Measurements from ENCODE around the gene TRIM29. TPM values are rescaled to one million over a fixed set of nuclear protein-coding genes. Genes with fewer than 3 reads are reported as not detected.

Gene TRIM29
- total and polyA plus RNA-seq, 7 experiments from 2014 or later: not detected

- POLR2A ChIA-PET: no interaction called here
- Mint-ChIP-seq H3K27me3 (peaks cover 4 to 31% (median 19%) of the 10 kb centered on the region in 5 donors), H3K4me3 (no peak overlapping the region), H3K27ac (no peak overlapping the region), H3K4me1 (peaks cover 0 to 2% (median 0%) of the 10 kb centered on the region in 7 donors), H3K9me3 (peaks cover 0 to 2% (median 0%) of the 10 kb centered on the region in 11 donors), H3K36me3 (no peaks in the 10 kb centered on the region)
- H3K27ac ChIP-seq (ENCODE audit: low read depth, low read length): no peak overlapping the region
- no peaks in the 10 kb centered on the region for H3K27me3 ChIP-seq (ENCODE audit: control insufficient read depth in 2 of 2, insufficient read depth in 2 of 2, low read length in 2 of 2)
- ATAC-seq: no peak
- no peaks in the 10 kb centered on the region for H3K4me1 ChIP-seq (ENCODE audit: control insufficient read depth in 2 of 2, insufficient read depth in 2 of 2, low read length in 2 of 2)
- H3K9me3 ChIP-seq (ENCODE audit: control insufficient read depth in 2 of 3, low read length in 3 of 3): no peaks in the 10 kb centered on the region
- DNase-seq: no peak
- no peaks in the 10 kb centered on the region for H3K36me3 ChIP-seq (ENCODE audit: control insufficient read depth in 2 of 3, insufficient read depth in 3 of 3, low read length in 3 of 3)
- CTCF ChIA-PET: no interaction called here
- H3K4me3 ChIP-seq (ENCODE audit: low read length): no peak overlapping the region
- intact Hi-C loops (cut with micrococcal nuclease): no loop called here
Measured at GRCh38 chr11:120073196-120073595, 64.7 kb downstream of the TRIM29 start.

GRCh38 chr11:120068114-120068573 is 69.8 kb downstream of the TRIM29 start:
- Histone ChIP-seq H3K4me1 (ENCODE audit: control insufficient read depth in 2 of 2, insufficient read depth in 2 of 2, low read length in 2 of 2) (no peaks in the 10 kb centered on the region), H3K36me3 (ENCODE audit: control insufficient read depth in 2 of 3, insufficient read depth in 3 of 3, low read length in 3 of 3) (no peaks in the 10 kb centered on the region), H3K27me3 (ENCODE audit: control insufficient read depth in 2 of 2, insufficient read depth in 2 of 2, low read length in 2 of 2) (no peaks in the 10 kb centered on the region), H3K4me3 (ENCODE audit: low read length) (no peak overlapping the region), H3K9me3 (ENCODE audit: control insufficient read depth in 2 of 3, low read length in 3 of 3) (no peaks in the 10 kb centered on the region), H3K27ac (ENCODE audit: low read depth, low read length) (no peak overlapping the region)
- Mint-ChIP-seq H3K27me3 (peaks cover 11 to 38% (median 26%) of the 10 kb centered on the region in 5 donors), H3K27ac (no peak overlapping the region), H3K4me1 (no peaks in the 10 kb centered on the region), H3K9me3 (peaks cover 0 to 2% (median 0%) of the 10 kb centered on the region in 11 donors), H3K36me3 (no peaks in the 10 kb centered on the region), H3K4me3 (no peak overlapping the region)
- ChIA-PET CTCF (no interaction called here), POLR2A (no interaction called here)
- DNase-seq (no peak), ATAC-seq (no peak)
- intact Hi-C loops (cut with micrococcal nuclease): no loop called here

GRCh38 chr11:120067438-120068113 is 70.3 kb downstream of the TRIM29 start:
- Mint-ChIP-seq H3K4me3 (no peak overlapping the region), H3K27ac (no peak overlapping the region), H3K4me1 (no peaks in the 10 kb centered on the region), H3K9me3 (no peaks in the 10 kb centered on the region), H3K36me3 (no peaks in the 10 kb centered on the region), H3K27me3 (peaks cover 11 to 33% (median 26%) of the 10 kb centered on the region in 5 donors)
- H3K4me1 ChIP-seq (ENCODE audit: control insufficient read depth in 2 of 2, insufficient read depth in 2 of 2, low read length in 2 of 2): no peaks in the 10 kb centered on the region
- H3K4me3 ChIP-seq (ENCODE audit: low read length): no peak overlapping the region
- POLR2A ChIA-PET: no interaction called here
- no peaks in the 10 kb centered on the region for H3K9me3 ChIP-seq (ENCODE audit: control insufficient read depth in 2 of 3, low read length in 3 of 3)
- no peaks in the 10 kb centered on the region for H3K36me3 ChIP-seq (ENCODE audit: control insufficient read depth in 2 of 3, insufficient read depth in 3 of 3, low read length in 3 of 3)
- no peaks in the 10 kb centered on the region for H3K27me3 ChIP-seq (ENCODE audit: control insufficient read depth in 2 of 2, insufficient read depth in 2 of 2, low read length in 2 of 2)
- intact Hi-C loops (cut with micrococcal nuclease): no loop called here
- ATAC-seq: no peak
- no peak overlapping the region for H3K27ac ChIP-seq (ENCODE audit: low read depth, low read length)
- DNase-seq: no peak
- CTCF ChIA-PET: no interaction called here

DNA sequence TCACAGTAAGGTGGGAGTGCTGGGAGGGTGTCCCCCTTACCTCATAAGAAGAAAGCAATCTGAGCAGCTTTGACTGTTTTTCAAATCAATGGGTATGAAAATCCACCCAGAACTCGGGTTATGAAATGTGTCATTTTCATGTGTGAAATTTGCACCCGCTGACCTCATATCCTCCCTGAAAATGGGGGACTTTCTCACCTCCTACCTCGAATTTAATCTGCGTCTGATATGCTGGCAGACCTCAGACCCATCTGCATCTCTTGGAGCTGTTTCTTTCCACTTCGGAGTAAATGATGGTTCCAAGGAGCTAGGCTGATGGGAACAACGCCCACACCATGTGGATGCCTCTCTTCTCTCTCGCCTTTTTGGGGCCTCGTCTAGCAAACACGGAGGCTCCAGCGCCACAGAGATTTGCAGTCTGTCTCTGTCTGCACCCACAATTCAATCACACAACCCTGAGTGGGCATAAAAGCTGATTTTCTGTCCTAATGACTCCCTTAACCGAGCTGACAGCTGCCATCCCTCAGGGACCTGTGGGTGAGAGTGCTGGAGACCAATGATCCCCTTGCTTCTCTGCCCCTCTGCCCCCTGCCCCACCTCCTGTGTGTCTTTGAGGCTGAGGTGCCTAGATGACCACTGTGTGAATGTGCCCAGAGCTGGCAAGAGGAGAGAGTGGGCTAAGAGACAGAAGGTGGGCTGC is 71.0 kb downstream of the TRIM29 start:
- no peak overlapping the region for H3K27ac Mint-ChIP-seq
- H3K36me3 Mint-ChIP-seq: no peaks in the 10 kb centered on the region

GRCh38 chr11:120065876-120066275 is 72.0 kb downstream of the TRIM29 start:
- ATAC-seq (no peak), DNase-seq (no peak)
- no peaks in the 10 kb centered on the region for H3K9me3 ChIP-seq (ENCODE audit: control insufficient read depth in 2 of 3, low read length in 3 of 3)
- Mint-ChIP-seq H3K27me3 (peaks cover 13 to 41% (median 32%) of the 10 kb centered on the region in 5 donors), H3K36me3 (no peaks in the 10 kb centered on the region), H3K4me3 (no peak overlapping the region), H3K4me1 (no peaks in the 10 kb centered on the region), H3K9me3 (no peaks in the 10 kb centered on the region), H3K27ac (no peak overlapping the region)
- H3K4me1 ChIP-seq (ENCODE audit: control insufficient read depth in 2 of 2, insufficient read depth in 2 of 2, low read length in 2 of 2): no peaks in the 10 kb centered on the region
- no peak overlapping the region for H3K4me3 ChIP-seq (ENCODE audit: low read length)
- no peaks in the 10 kb centered on the region for H3K27me3 ChIP-seq (ENCODE audit: control insufficient read depth in 2 of 2, insufficient read depth in 2 of 2, low read length in 2 of 2)
- intact Hi-C loops (cut with micrococcal nuclease): no loop called here
- no peak overlapping the region for H3K27ac ChIP-seq (ENCODE audit: low read depth, low read length)
- ChIA-PET POLR2A (no interaction called here), CTCF (no interaction called here)
- no peaks in the 10 kb centered on the region for H3K36me3 ChIP-seq (ENCODE audit: control insufficient read depth in 2 of 3, insufficient read depth in 3 of 3, low read length in 3 of 3)

More for the DNA sequence above, 71.0 kb downstream of the TRIM29 start:
- no peaks in the 10 kb centered on the region for H3K9me3 ChIP-seq (ENCODE audit: control insufficient read depth in 2 of 3, low read length in 3 of 3)
- CTCF ChIA-PET: no interaction called here
- ATAC-seq (no peak), DNase-seq (no peak)
- H3K4me1 Mint-ChIP-seq: no peaks in the 10 kb centered on the region
- POLR2A ChIA-PET: no interaction called here
- peaks cover 11 to 36% (median 26%) of the 10 kb centered on the region in 5 donors for H3K27me3 Mint-ChIP-seq
- H3K4me3 Mint-ChIP-seq: no peak overlapping the region
- H3K4me3 ChIP-seq (ENCODE audit: low read length): no peak overlapping the region
- no peaks in the 10 kb centered on the region for H3K27me3 ChIP-seq (ENCODE audit: control insufficient read depth in 2 of 2, insufficient read depth in 2 of 2, low read length in 2 of 2)
- no peaks in the 10 kb centered on the region for H3K9me3 Mint-ChIP-seq
- no peaks in the 10 kb centered on the region for H3K4me1 ChIP-seq (ENCODE audit: control insufficient read depth in 2 of 2, insufficient read depth in 2 of 2, low read length in 2 of 2)
- no peak overlapping the region for H3K27ac ChIP-seq (ENCODE audit: low read depth, low read length)
- no peaks in the 10 kb centered on the region for H3K36me3 ChIP-seq (ENCODE audit: control insufficient read depth in 2 of 3, insufficient read depth in 3 of 3, low read length in 3 of 3)
- intact Hi-C loops (cut with micrococcal nuclease): no loop called here

GRCh38 chr11:120065176-120065575 is 72.7 kb downstream of the TRIM29 start:
- Histone ChIP-seq H3K4me3 (ENCODE audit: low read length) (no peak overlapping the region), H3K4me1 (ENCODE audit: control insufficient read depth in 2 of 2, insufficient read depth in 2 of 2, low read length in 2 of 2) (no peaks in the 10 kb centered on the region), H3K27ac (ENCODE audit: low read depth, low read length) (no peak overlapping the region), H3K27me3 (ENCODE audit: control insufficient read depth in 2 of 2, insufficient read depth in 2 of 2, low read length in 2 of 2) (no peaks in the 10 kb centered on the region), H3K9me3 (ENCODE audit: control insufficient read depth in 2 of 3, low read length in 3 of 3) (no peaks in the 10 kb centered on the region), H3K36me3 (ENCODE audit: control insufficient read depth in 2 of 3, insufficient read depth in 3 of 3, low read length in 3 of 3) (no peaks in the 10 kb centered on the region)
- Mint-ChIP-seq H3K9me3 (no peaks in the 10 kb centered on the region), H3K27me3 (peaks cover 15 to 42% (median 32%) of the 10 kb centered on the region in 5 donors), H3K4me1 (no peaks in the 10 kb centered on the region), H3K36me3 (no peaks in the 10 kb centered on the region), H3K4me3 (no peak overlapping the region), H3K27ac (no peak overlapping the region)
- DNase-seq (no peak), ATAC-seq (no peak)
- intact Hi-C loops (cut with micrococcal nuclease): no loop called here
- ChIA-PET CTCF (no interaction called here), POLR2A (no interaction called here)

DNA sequence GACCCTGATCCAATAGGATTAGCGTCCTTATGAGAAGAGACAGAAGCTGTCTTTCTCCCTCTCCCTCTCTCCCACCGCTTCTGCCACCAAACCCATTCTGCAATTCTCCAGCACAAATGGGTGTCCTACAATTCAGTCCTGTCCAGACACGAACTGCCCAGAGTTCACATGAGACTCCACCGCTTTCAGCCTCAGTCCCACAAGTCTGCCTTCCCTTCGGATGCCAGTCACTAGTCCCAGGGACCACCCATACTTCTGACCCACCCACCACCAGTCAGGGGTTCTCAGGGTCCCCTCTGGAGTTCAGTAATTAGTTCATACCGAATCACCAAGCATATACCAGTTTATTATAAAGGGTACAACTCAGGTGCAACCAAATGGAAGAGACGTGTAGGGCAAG is 73.6 kb downstream of the TRIM29 start:
- ATAC-seq (no peak), DNase-seq (no peak)
- H3K27ac Mint-ChIP-seq: no peak overlapping the region
- intact Hi-C loops (cut with micrococcal nuclease): no loop called here
- Histone ChIP-seq H3K36me3 (ENCODE audit: control insufficient read depth in 2 of 3, insufficient read depth in 3 of 3, low read length in 3 of 3) (no peaks in the 10 kb centered on the region), H3K9me3 (ENCODE audit: control insufficient read depth in 2 of 3, low read length in 3 of 3) (no peaks in the 10 kb centered on the region), H3K4me1 (ENCODE audit: control insufficient read depth in 2 of 2, insufficient read depth in 2 of 2, low read length in 2 of 2) (no peaks in the 10 kb centered on the region), H3K27ac (ENCODE audit: low read depth, low read length) (no peak overlapping the region), H3K27me3 (ENCODE audit: control insufficient read depth in 2 of 2, insufficient read depth in 2 of 2, low read length in 2 of 2) (no peaks in the 10 kb centered on the region), H3K4me3 (ENCODE audit: low read length) (no peak overlapping the region)
- ChIA-PET CTCF (no interaction called here), POLR2A (no interaction called here)
- H3K4me1 Mint-ChIP-seq: no peaks in the 10 kb centered on the region
- H3K27me3 Mint-ChIP-seq: peaks cover 13 to 47% (median 32%) of the 10 kb centered on the region in 5 donors
- H3K36me3 Mint-ChIP-seq: no peaks in the 10 kb centered on the region
- no peak overlapping the region for H3K4me3 Mint-ChIP-seq
- no peaks in the 10 kb centered on the region for H3K9me3 Mint-ChIP-seq

Data from naive thymus-derived CD4-positive, alpha-beta T cell (primary cell).